MCF 10A (cell line): Measurements from ENCODE around the gene SCYGR8. TPM values are rescaled to one million over a fixed set of nuclear protein-coding genes. Genes with fewer than 3 reads are reported as not detected.
A peak's percentile ranks its signal among the peaks of the same experiment; 100 is the strongest.

ENCODE experiments used
- BruUV-seq: library from RNA; stranded (reverse); fragments of 400-500 nt; replicated peaks from 2 replicates; lab custom pipeline; 2021; lab: Mats Ljungman, UMichigan
- CTCF ChIA-PET: fragments of 300-600 bp; sonication (Branson Sonifier 250); formaldehyde crosslinking; extraction: SDS; loops from one replicate; lab custom pipeline; 2021; ENCODE audit warnings: antibody characterized with exemption, inconsistent platforms; lab: Yijun Ruan, JAX
- POLR2A ChIA-PET: fragments of 300-600, 350-650 bp; sonication (Branson Sonifier 250); formaldehyde crosslinking; extraction: SDS; loops from one replicate; lab custom pipeline; 2020; ENCODE audit warnings: antibody characterized with exemption, inconsistent platforms; lab: Yijun Ruan, JAX
- DNase-seq: peaks from one replicate; pipeline ENCODE4 v3.0.0-alpha.2; 2018; ENCODE audit not compliant: unreplicated experiment
- H3K27ac Mint-ChIP-seq: one replicate; pipeline ENCODE4 v1.8.0; 2022; ENCODE audit warnings: mild to moderate bottlenecking, low read depth, mixed read lengths; ENCODE audit not compliant: unreplicated experiment
- H3K27me3 Mint-ChIP-seq: one replicate; pipeline ENCODE4 v1.8.0; 2022; ENCODE audit warnings: mixed read lengths; ENCODE audit not compliant: insufficient read depth, unreplicated experiment
- H3K36me3 Mint-ChIP-seq: one replicate; pipeline ENCODE4 v1.8.0; 2022; ENCODE audit warnings: mild to moderate bottlenecking, moderate library complexity, mixed read lengths; ENCODE audit not compliant: insufficient read depth, unreplicated experiment
- H3K4me1 Mint-ChIP-seq: one replicate; pipeline ENCODE4 v1.8.0; 2022; ENCODE audit warnings: mixed read lengths; ENCODE audit not compliant: insufficient read depth, unreplicated experiment
- H3K4me3 Mint-ChIP-seq: one replicate; pipeline ENCODE4 v1.8.0; 2022; ENCODE audit warnings: mild to moderate bottlenecking, moderate library complexity, mixed read lengths; ENCODE audit not compliant: unreplicated experiment
- H3K9me3 Mint-ChIP-seq: one replicate; pipeline ENCODE4 v1.8.0; 2022; ENCODE audit warnings: mixed read lengths; ENCODE audit not compliant: unreplicated experiment
- CTCF ChIP-seq: fragments of 200-600 bp; IDR thresholded peaks from one replicate; pipeline ENCODE4 v1.8.0; 2022; ENCODE audit warnings: antibody characterized with exemption, mild to moderate bottlenecking; ENCODE audit not compliant: unreplicated experiment
- intact Hi-C: fragments of 100-400 bp; cut with micrococcal nuclease; formaldehyde crosslinking; loops from 2 replicates; pipeline ENCODE4 v1.14.1; 2022
- total RNA-seq: library from RNA; stranded (reverse); gene quantifications from 2 replicates; pipeline ENCODE4 v1.2.3, GENCODE V29; 2022

Gene SCYGR8
- total RNA-seq, 1 experiment from 2014 or later = not detected

- ChIA-PET CTCF (interaction anchor here (0.6 to 2.7 kb wide), 4 partner anchors 17 to 369 kb away, joined by 4 to 19 read pairs (median 4); no protein-coding TSS in a partner anchor), POLR2A (interaction anchor here (0.6 to 1.2 kb wide), 2 partner anchors 35 to 105 kb away, joined by 3 read pairs; no protein-coding TSS in a partner anchor)
- peaks cover 5% of the 10 kb centered on the region for H3K36me3 Mint-ChIP-seq
- TF ChIP-seq CTCF = no peak
- no peaks in the 10 kb centered on the region for H3K9me3 Mint-ChIP-seq
- no TSS peak for BruUV-seq
- no peaks in the 10 kb centered on the region for H3K27me3 Mint-ChIP-seq
- H3K4me1 Mint-ChIP-seq = peaks cover 15% of the 10 kb centered on the region
- no peak overlapping the region for H3K27ac Mint-ChIP-seq
- intact Hi-C loops = no loop called here
- H3K4me3 Mint-ChIP-seq = no peak overlapping the region
- DNase-seq = no peak
Observed at GRCh38 chr2:227783404-227784138, 37.9 kb downstream of the SCYGR8 start.

- BruUV-seq = no TSS peak
Observed at GRCh38 chr2:227785293-227785692, 39.6 kb downstream of the SCYGR8 start.

GRCh38 chr2:227788561-227789018 lies 42.9 kb downstream of the SCYGR8 start:
- POLR2A ChIA-PET = no interaction called here
- H3K27ac Mint-ChIP-seq = peak overlapping the region; percentile 82
- peak overlapping the region; percentile 2 for H3K4me3 Mint-ChIP-seq
- CTCF ChIA-PET = no interaction called here
- peaks cover 6% of the 10 kb centered on the region for H3K36me3 Mint-ChIP-seq
- peak; percentile 89 for DNase-seq
- no peaks in the 10 kb centered on the region for H3K9me3 Mint-ChIP-seq
- BruUV-seq = no TSS peak
- intact Hi-C loops = no loop called here
- H3K27me3 Mint-ChIP-seq = no peaks in the 10 kb centered on the region
- TF ChIP-seq CTCF = no peak
- peaks cover 41% of the 10 kb centered on the region for H3K4me1 Mint-ChIP-seq

More at GRCh38 chr2:227785293-227785692, 39.6 kb downstream of the SCYGR8 start:
- ChIA-PET POLR2A (no interaction called here), CTCF (interaction anchor here (1.4 kb wide), 1 partner anchor 127 kb away, joined by 6 read pairs; no protein-coding TSS in a partner anchor)
- no peaks in the 10 kb centered on the region for H3K9me3 Mint-ChIP-seq
- TF ChIP-seq CTCF = no peak
- H3K4me1 Mint-ChIP-seq = peaks cover 33% of the 10 kb centered on the region
- intact Hi-C loops = no loop called here
- H3K4me3 Mint-ChIP-seq = no peak overlapping the region
- DNase-seq = peak; percentile 36
- no peak overlapping the region for H3K27ac Mint-ChIP-seq
- peaks cover 6% of the 10 kb centered on the region for H3K36me3 Mint-ChIP-seq
- H3K27me3 Mint-ChIP-seq = no peaks in the 10 kb centered on the region

- peaks cover 6% of the 10 kb centered on the region for H3K36me3 Mint-ChIP-seq
- peaks cover 41% of the 10 kb centered on the region for H3K4me1 Mint-ChIP-seq
- no peaks in the 10 kb centered on the region for H3K9me3 Mint-ChIP-seq
- no peak overlapping the region for H3K27ac Mint-ChIP-seq
- H3K4me3 Mint-ChIP-seq = no peak overlapping the region
- ChIA-PET POLR2A (interaction anchor here (0.7 kb wide), 1 partner anchor 27 kb away, joined by 3 read pairs; no protein-coding TSS in a partner anchor), CTCF (interaction anchor here (1.0 kb wide), 1 partner anchor 72 kb away, joined by 5 read pairs; no protein-coding TSS in a partner anchor)
- no TSS peak for BruUV-seq
- no peaks in the 10 kb centered on the region for H3K27me3 Mint-ChIP-seq
- no peak for TF ChIP-seq CTCF
- intact Hi-C loops = no loop called here
- DNase-seq = peak; percentile 27
Observed at GRCh38 chr2:227789803-227790202, 44.1 kb downstream of the SCYGR8 start.
